Spleen (tissue), 11 donors: ENCODE results near the gene QKI. TPM values are rescaled to one million over a fixed set of nuclear protein-coding genes. Genes with fewer than 3 reads are reported as not detected.
"Not testable (repeated sequence)": the region's sequence is repeated elsewhere in the genome, so short reads cannot be mapped to it uniquely, and the experiment has no call there.

Experiments
- DNase-seq: peaks from one replicate; pipeline ENCODE4 v3.0.0-alpha.2; 2020
- H3K27ac ChIP-seq, 8 donors: fragments of 200-600 bp; sonication (generic) in 7 of 8; 1 replicate in 4 of 8; 2 replicates in 4 of 8; pipeline versions ENCODE4 v1.5.0 to v1.8.0; 2016 to 2021; ENCODE audit warnings: inconsistent platforms in 4 of 8, mild to moderate bottlenecking in 4 of 8, moderate library complexity in 1 of 8
- H3K27me3 ChIP-seq, 7 donors: fragments of 200-600 bp; sonication (generic) in 6 of 7; replicated peaks in 1 of 7; 1 replicate in 4 of 7; 2 replicates in 3 of 7; pipeline versions ENCODE4 v1.5.0 to v1.8.0; 2016 to 2021; ENCODE audit warnings: inconsistent platforms in 3 of 7, mild to moderate bottlenecking in 1 of 7
- H3K36me3 ChIP-seq, 6 donors: fragments of 200-600 bp; sonication (generic) in 5 of 6; 1 replicate in 4 of 6; 2 replicates in 2 of 6; pipeline versions ENCODE4 v1.5.0 to v1.8.0; 2016 to 2021; ENCODE audit warnings: inconsistent platforms in 2 of 6
- H3K4me1 ChIP-seq, 6 donors: fragments of 200-600 bp; sonication (generic) in 5 of 6; 1 replicate in 3 of 6; 2 replicates in 3 of 6; pipeline versions ENCODE4 v1.5.0 to v1.8.0; 2016 to 2021; ENCODE audit warnings: inconsistent platforms in 3 of 6
- H3K4me3 ChIP-seq, 8 donors: fragments of 200-600 bp; sonication (generic) in 7 of 8; 1 replicate in 4 of 8; 2 replicates in 4 of 8; pipeline versions ENCODE4 v1.5.0 to v1.8.0; 2016 to 2021; ENCODE audit warnings: inconsistent platforms in 4 of 8, mild to moderate bottlenecking in 4 of 8, moderate library complexity in 2 of 8
- H3K9me3 ChIP-seq, 8 donors: fragments of 200-600 bp; sonication (generic) in 7 of 8; 1 replicate in 4 of 8; 2 replicates in 4 of 8; pipeline versions ENCODE4 v1.5.0 to v1.8.0; 2016 to 2021; ENCODE audit warnings: inconsistent platforms in 4 of 8
- POLR2A ChIP-seq, 3 donors: fragments of 450-650 bp; IDR thresholded peaks; one replicate each; pipeline ENCODE4 v1.5.1; 2017; ENCODE audit warnings: antibody characterized with exemption in 3 of 3, mild to moderate bottlenecking in 1 of 3
- POLR2AphosphoS5 ChIP-seq, 3 donors: sonication (generic); formaldehyde crosslinking; IDR thresholded peaks; one replicate each; pipeline ENCODE4 v1.5.1; 2017; ENCODE audit warnings: antibody characterized with exemption in 3 of 3
- WGBS, 5 donors: extraction: QIAGEN DNeasy Blood & Tissue Kit in 3 of 5; methylation state at CpG; one replicate each; pipeline versions ENCODE4 v1.1.5 to v1.1.7; 2013 to 2018; 5-methylcytosine and 5-hydroxymethylcytosine counted together
- intact Hi-C: fragments of 100-400 bp; cut with DNase I; formaldehyde crosslinking; loops from one replicate; pipeline ENCODE4 v1.15.0; 2023; ENCODE audit warnings: low total_unique reads
- polyA plus RNA-seq, 3 donors: library from polyadenylated mRNA; stranded (reverse); fragments of 200-250 nt; gene quantifications; one replicate each; pipeline ENCODE4 v1.2.1, GENCODE V29; 2013
- total RNA-seq, 7 donors: library from RNA; depleted of rRNA in 3 of 7; stranded (reverse); fragments of >200 nt in 3 of 7; fragmentation: NEBNext Ultra II Directional in 4 of 7; extraction: Animal tissue kit (Norgen Biotek cat#: 25700) in 4 of 7; gene quantifications; one replicate each; pipeline versions ENCODE4 v1.1.0 to v1.2.1, GENCODE V29; 2016 to 2021
- TF ChIP-seq, protein P1 (sequence below), 11 experiments: fragments of 200-600 bp in 7 of 11; fragments of 450-650 bp in 4 of 11; sonication (generic) in 4 of 11; IDR thresholded peaks in 8 of 11; conservative IDR thresholded peaks in 3 of 11; 1 replicate in 7 of 11; 2 replicates in 4 of 11; pipeline versions ENCODE4 v1.4.0 to v1.8.0; 2016 to 2021; ENCODE audit warnings: antibody characterized with exemption in 11 of 11, inconsistent platforms in 4 of 11, mild to moderate bottlenecking in 1 of 11
- donor health status: healthy with polysubstance abuse.
- donor health status: DM: no; HTN: no; CAD: no; lungs with moderate emphysema.
- donor health status: DM: no; HTN: no; CAD: no.
- donor health status: Bipolar disorder and iron deficiency.
- donor health status: healthy.
- donor health status: DM: no; HTN: no; CAD: no.
- donor health status: DM: yes; HTN: yes; CAD: no.

Gene QKI
- total and polyA plus RNA-seq, 10 donors = 11.3 to 217 (median 180) TPM

DNA sequence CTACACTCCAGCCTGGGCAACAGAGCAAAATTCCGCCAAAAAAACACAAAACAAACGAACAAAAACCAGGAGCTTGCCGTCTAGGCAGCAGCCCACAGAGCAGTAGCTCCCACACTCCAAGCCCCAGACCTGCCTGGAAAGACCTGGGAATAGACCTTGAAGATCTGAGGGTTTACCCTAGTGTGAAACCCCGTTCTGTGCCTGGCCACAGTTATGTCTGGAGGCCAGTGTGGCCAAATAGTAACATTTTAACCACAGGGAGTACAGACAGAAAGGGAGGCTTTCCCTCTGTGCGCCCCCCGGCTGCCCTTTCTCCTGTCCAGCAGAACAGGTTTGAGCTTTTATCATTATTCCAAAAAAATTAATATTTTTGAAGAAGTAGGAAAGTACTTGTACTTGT is 172.4 kb downstream of the QKI start:
- DNase-seq = no peak
- H3K4me1 ChIP-seq = peaks cover 0 to 23% (median 8%) of the 10 kb centered on the region in 6 donors
- H3K9me3 ChIP-seq = peaks cover 0 to 21% (median 9%) of the 10 kb centered on the region in 8 donors
- H3K27ac ChIP-seq = no peak overlapping the region
- no peak overlapping the region for H3K4me3 ChIP-seq
- intact Hi-C loops = no loop called here
- no peaks in the 10 kb centered on the region for H3K36me3 ChIP-seq
- WGBS, 5 donors = 69 to 89% (median 85%) methylated on average over 6 of the region's 6 CpGs
- no peak for TF ChIP-seq POLR2A (IDR thresholded peaks at IDR 0.05)
- TF ChIP-seq, protein P1, sequence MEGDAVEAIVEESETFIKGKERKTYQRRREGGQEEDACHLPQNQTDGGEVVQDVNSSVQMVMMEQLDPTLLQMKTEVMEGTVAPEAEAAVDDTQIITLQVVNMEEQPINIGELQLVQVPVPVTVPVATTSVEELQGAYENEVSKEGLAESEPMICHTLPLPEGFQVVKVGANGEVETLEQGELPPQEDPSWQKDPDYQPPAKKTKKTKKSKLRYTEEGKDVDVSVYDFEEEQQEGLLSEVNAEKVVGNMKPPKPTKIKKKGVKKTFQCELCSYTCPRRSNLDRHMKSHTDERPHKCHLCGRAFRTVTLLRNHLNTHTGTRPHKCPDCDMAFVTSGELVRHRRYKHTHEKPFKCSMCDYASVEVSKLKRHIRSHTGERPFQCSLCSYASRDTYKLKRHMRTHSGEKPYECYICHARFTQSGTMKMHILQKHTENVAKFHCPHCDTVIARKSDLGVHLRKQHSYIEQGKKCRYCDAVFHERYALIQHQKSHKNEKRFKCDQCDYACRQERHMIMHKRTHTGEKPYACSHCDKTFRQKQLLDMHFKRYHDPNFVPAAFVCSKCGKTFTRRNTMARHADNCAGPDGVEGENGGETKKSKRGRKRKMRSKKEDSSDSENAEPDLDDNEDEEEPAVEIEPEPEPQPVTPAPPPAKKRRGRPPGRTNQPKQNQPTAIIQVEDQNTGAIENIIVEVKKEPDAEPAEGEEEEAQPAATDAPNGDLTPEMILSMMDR (IDR thresholded peaks at IDR 0.05 in 8 of 11, conservative IDR thresholded peaks at IDR 0.05 in 3 of 11) = no peak
- no peak for TF ChIP-seq POLR2AphosphoS5 (IDR thresholded peaks at IDR 0.05)
- H3K27me3 ChIP-seq = no peaks in the 10 kb centered on the region

DNA sequence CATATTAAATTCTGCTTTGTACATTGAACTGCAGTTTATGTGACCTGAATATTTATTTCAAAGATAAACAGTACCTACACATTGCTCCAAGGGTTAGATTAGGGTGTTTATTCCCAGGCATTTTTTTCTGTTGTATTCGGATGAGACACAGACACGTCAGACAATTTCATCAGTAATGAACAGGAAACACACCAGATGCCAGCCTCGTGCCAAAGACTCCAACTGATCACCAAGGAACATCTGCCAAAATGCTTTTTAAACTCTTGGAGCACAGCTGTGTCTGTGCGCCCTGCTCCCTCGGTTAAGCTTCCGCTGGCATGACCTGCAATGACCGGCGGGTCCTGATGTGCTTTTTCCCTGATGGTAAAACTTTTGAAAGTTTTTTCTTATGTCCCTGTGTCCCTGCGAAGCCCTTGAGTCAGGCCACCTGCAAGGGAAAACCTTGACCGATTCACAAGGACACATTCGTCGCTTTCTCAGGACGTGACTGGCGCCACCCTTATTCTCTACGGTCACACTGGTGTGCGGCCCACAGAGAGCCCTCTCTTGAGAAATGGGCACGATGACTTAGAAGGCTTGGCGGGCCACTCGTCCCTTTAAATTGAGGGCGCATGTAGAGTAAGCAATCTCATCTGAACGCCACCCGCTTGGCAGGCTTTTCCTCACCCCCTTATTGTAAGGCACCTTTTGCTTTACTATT is 173.9 kb downstream of the QKI start:
- intact Hi-C loops = no loop called here
- 78 to 86% (median 81%) methylated on average over 22 of the region's 22 CpGs for WGBS, 5 donors
- no peak overlapping the region for H3K27ac ChIP-seq
- peaks cover 0 to 35% (median 22%) of the 10 kb centered on the region in 8 donors for H3K9me3 ChIP-seq
- no peak for DNase-seq
- H3K4me1 ChIP-seq = peaks cover 0 to 23% (median 8%) of the 10 kb centered on the region in 6 donors
- no peak overlapping the region for H3K4me3 ChIP-seq
- no peaks in the 10 kb centered on the region for H3K27me3 ChIP-seq
- no peaks in the 10 kb centered on the region for H3K36me3 ChIP-seq
- TF ChIP-seq, protein P1 (IDR thresholded peaks at IDR 0.05 in 8 of 11, conservative IDR thresholded peaks at IDR 0.05 in 3 of 11) = no peak
- TF ChIP-seq POLR2A (IDR thresholded peaks at IDR 0.05) = no peak

DNA sequence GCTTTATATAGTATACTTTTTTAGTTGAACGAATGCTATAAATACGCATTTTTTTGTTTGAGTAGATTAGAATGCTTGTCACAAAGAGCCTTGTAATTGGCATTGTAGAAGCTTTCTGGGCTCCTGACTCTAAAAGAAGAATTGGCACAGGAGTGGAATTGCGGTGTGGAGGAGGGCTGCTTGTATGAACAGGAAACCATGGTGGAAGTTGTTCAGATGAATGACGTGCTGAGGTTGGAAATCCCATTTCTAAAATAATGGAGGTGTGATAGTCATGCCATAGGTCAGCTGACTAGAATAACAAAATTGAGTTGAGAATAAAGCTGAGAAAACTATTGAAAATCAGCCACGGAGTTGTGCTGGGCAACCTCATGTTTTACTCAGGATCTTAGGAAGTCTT is 174.9 kb downstream of the QKI start:
- H3K36me3 ChIP-seq = no peaks in the 10 kb centered on the region
- peaks cover 0 to 39% (median 24%) of the 10 kb centered on the region in 8 donors for H3K9me3 ChIP-seq
- DNase-seq = no peak
- H3K27ac ChIP-seq = no peak overlapping the region
- H3K4me3 ChIP-seq = no peak overlapping the region
- 54 to 58% (median 54%) methylated on average over 5 of the region's 5 CpGs for WGBS, 5 donors
- intact Hi-C loops = no loop called here
- no peaks in the 10 kb centered on the region for H3K27me3 ChIP-seq
- TF ChIP-seq POLR2AphosphoS5 (IDR thresholded peaks at IDR 0.05) (no peak), POLR2A (IDR thresholded peaks at IDR 0.05) (no peak)
- TF ChIP-seq, protein P1 (IDR thresholded peaks at IDR 0.05 in 8 of 11, conservative IDR thresholded peaks at IDR 0.05 in 3 of 11) = no peak
- peaks cover 0 to 23% (median 8%) of the 10 kb centered on the region in 6 donors for H3K4me1 ChIP-seq

DNA sequence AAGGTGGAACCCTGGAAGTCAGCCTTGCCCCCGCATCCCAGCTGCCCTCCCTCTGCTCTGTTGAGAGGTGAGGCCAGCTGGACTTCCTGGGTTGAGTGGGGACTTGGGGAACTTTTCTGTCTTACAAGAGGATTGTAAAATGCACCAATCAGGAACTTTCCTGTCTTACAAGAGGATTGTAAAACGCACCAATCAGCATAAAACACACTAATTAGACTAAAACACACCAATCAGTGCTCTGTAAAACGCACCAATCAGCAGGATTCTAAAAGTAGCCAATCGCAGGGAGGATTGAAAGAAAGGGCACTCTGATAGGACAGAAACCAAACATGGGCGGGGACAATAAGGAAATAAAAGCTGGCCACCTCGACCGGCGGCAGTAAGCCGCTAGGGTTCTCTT is 175.6 kb downstream of the QKI start:
- H3K27me3 ChIP-seq, DNase-seq, H3K27ac ChIP-seq, H3K4me3 ChIP-seq, intact Hi-C loops, H3K36me3 ChIP-seq: not testable (repeated sequence)
- peaks cover 0 to 23% (median 8%) of the 10 kb centered on the region in 6 donors for H3K4me1 ChIP-seq
- 91 to 97% (median 94%) methylated on average over 9 of the region's 9 CpGs for WGBS, 5 donors
- H3K9me3 ChIP-seq = peaks cover 0 to 39% (median 24%) of the 10 kb centered on the region in 8 donors
